Heart right ventricle (tissue), 16 donors: ENCODE measurements around the gene ESPL1. TPM values are rescaled to one million over a fixed set of nuclear protein-coding genes. Genes with fewer than 3 reads are reported as not detected.

ENCODE experiments used
- ATAC-seq, 8 donors: fragments of 200-7000 bp; cut with Tn5 transposase; one replicate each; pipeline ENCODE4 v1.9.1; 2020; ENCODE audit warnings: mild to moderate bottlenecking in 8 of 8, moderate library complexity in 8 of 8, moderate number of reproducible peaks in 1 of 8
- DNase-seq, 2 donors: peaks; one replicate each; pipeline ENCODE4 v3.0.0-alpha.2; 2020
- H3K27ac ChIP-seq, 10 donors: fragments of 200-600 bp; sonication (generic) in 2 of 10; one replicate each; pipeline versions ENCODE4 v1.5.0 to v1.8.0; 2020 to 2022; ENCODE audit warnings: mild to moderate bottlenecking in 3 of 10
- H3K27me3 ChIP-seq, 7 donors: fragments of 200-600 bp; one replicate each; pipeline ENCODE4 v1.8.0; 2021 to 2022; ENCODE audit warnings: mild to moderate bottlenecking in 2 of 7
- H3K36me3 ChIP-seq, 9 donors: fragments of 200-600 bp; sonication (generic) in 1 of 9; one replicate each; pipeline versions ENCODE4 v1.5.0 to v1.8.0; 2020 to 2022; ENCODE audit warnings: mild to moderate bottlenecking in 2 of 9
- H3K4me1 ChIP-seq, 9 donors: fragments of 200-600 bp; sonication (generic) in 1 of 9; one replicate each; pipeline versions ENCODE4 v1.5.0 to v1.8.0; 2020 to 2022; ENCODE audit warnings: mild to moderate bottlenecking in 4 of 9
- H3K4me3 ChIP-seq, 10 donors: fragments of 200-600 bp; sonication (generic) in 2 of 10; one replicate each; pipeline versions ENCODE4 v1.5.0 to v1.8.0; 2020 to 2022; ENCODE audit warnings: mild to moderate bottlenecking in 7 of 10, moderate library complexity in 2 of 10
- H3K9me3 ChIP-seq, 11 donors: fragments of 200-600 bp in 10 of 11; sonication (generic) in 2 of 11; one replicate each; pipeline versions ENCODE4 v1.5.0 to v1.8.0; 2013 to 2022; ENCODE audit warnings: mild to moderate bottlenecking in 2 of 11, control low read depth in 1 of 11, moderate library complexity in 1 of 11
- CTCF ChIP-seq, 9 donors: fragments of 200-600 bp; sonication (generic) in 2 of 9; IDR thresholded peaks; one replicate each; pipeline versions ENCODE4 v1.5.0 to v1.8.0; 2021 to 2022; ENCODE audit warnings: antibody characterized with exemption in 9 of 9, mild to moderate bottlenecking in 5 of 9, moderate library complexity in 1 of 9
- WGBS, 2 donors: extraction: QIAGEN DNeasy Blood & Tissue Kit; methylation state at CpG; one replicate each; pipeline ENCODE4 v1.1.7; 2013; ENCODE audit warnings: inconsistent platforms in 1 of 2; 5-methylcytosine and 5-hydroxymethylcytosine counted together
- intact Hi-C, 10 donors: fragments of 100-400 bp; cut with DNase I; formaldehyde crosslinking; loops; one replicate each; pipeline versions ENCODE4 v1.11.1 to v1.14.2; 2022
- polyA plus RNA-seq, 2 donors: library from polyadenylated mRNA; stranded (reverse); fragments of 200-250 nt; gene quantifications; one replicate each; pipeline ENCODE4 v1.2.3, GENCODE V29; 2013
- total RNA-seq, 10 donors: library from RNA; stranded (reverse); fragmentation: NEBNext Ultra II Directional in 3 of 10; extraction: Animal tissue kit (Norgen Biotek cat#: 25700) in 3 of 10; gene quantifications; one replicate each; pipeline versions ENCODE4 v1.2.1 to v1.2.4, GENCODE V29; 2021 to 2023
- donor health status: Arrhythmogenic right ventricular cardiomyopathy.
- donor health status: ischemic (EF 13 %, LVEDD 7.1; RV severe dilation, severe dysfunction).
- donor health status: healthy with polysubstance abuse.
- donor health status: DM: no; HTN: yes; CAD: no.
- donor health status: DM: no; HTN: no; CAD: no.
- donor health status: ischemic (EF 25% LVEDD 6.9; RV normal size, moderate dysfunction).
- donor health status: ischemic (EF 25% LVEDD 5.7; RV mildly dilated, moderate dysfunction).
- donor health status: healthy.
- donor health status: DM: yes; HTN: yes; CAD: no.
- donor health status: Ischemic cardiomyopathy.
- donor health status: ischemic (EF 35%, LVEDD 5.7; RV mildly dilated, moderate dysfunction).
- donor health status: nonischemic (EF 11% LVEDD 7.7; RV severe dilation, severe dysfunction).
- donor health status: DM: yes; HTN: yes; CAD: no.
- donor health status: PGD.
- donor health status: ischemic (EF 29% LVEDD 5.4; RV normal size, mild dysfunction).
- donor health status: nonischemic (EF 23%, LVEDD 6.1; RV moderate dilation, normal function).

Gene ESPL1
- total and polyA plus RNA-seq, 12 donors, result 0.04 to 3.1 (median 0.35) TPM

GRCh38 chr12:53286448-53286847 is 18.3 kb downstream of the ESPL1 start:
- intact Hi-C loops, result loop anchor here in 8 of 10 donors (2.0 to 5.0 kb wide), 7 partner anchors 34 to 214 kb away; a partner anchor contains a TSS
- H3K9me3 ChIP-seq, result no peaks in the 10 kb centered on the region
- H3K4me1 ChIP-seq, result peaks cover 0 to 7% (median 0%) of the 10 kb centered on the region in 9 donors
- no peak for TF ChIP-seq CTCF (IDR thresholded peaks at IDR 0.05)
- DNase-seq (no peak), ATAC-seq (peak in 2 of 8 donors; percentile 3 to 20)
- 77 to 84% methylated on average over 9 of the region's 9 CpGs for WGBS, 2 donors
- no peaks in the 10 kb centered on the region for H3K27me3 ChIP-seq
- H3K36me3 ChIP-seq, result peaks cover 0 to 47% (median 0%) of the 10 kb centered on the region in 9 donors
- no peak overlapping the region for H3K4me3 ChIP-seq
- H3K27ac ChIP-seq, result no peak overlapping the region

- intact Hi-C loops, result loop anchor here (1.0 to 5.0 kb wide), 9 partner anchors 35 to 215 kb away; a partner anchor contains a TSS
- H3K27ac ChIP-seq, result no peak overlapping the region
- ATAC-seq (peak; percentile 70 to 88 (median 86)), DNase-seq (peak; percentile 62 to 67)
- H3K4me1 ChIP-seq, result peaks cover 0 to 7% (median 0%) of the 10 kb centered on the region in 9 donors
- no peaks in the 10 kb centered on the region for H3K27me3 ChIP-seq
- no peak overlapping the region for H3K4me3 ChIP-seq
- peak; percentile 28 to 80 (median 76) for TF ChIP-seq CTCF (IDR thresholded peaks at IDR 0.05)
- peaks cover 0 to 46% (median 0%) of the 10 kb centered on the region in 9 donors for H3K36me3 ChIP-seq
- 80 to 82% methylated on average over 11 of the region's 11 CpGs for WGBS, 2 donors
- H3K9me3 ChIP-seq, result no peaks in the 10 kb centered on the region
Measured at GRCh38 chr12:53287741-53288216, 19.7 kb downstream of the ESPL1 start.

GRCh38 chr12:53288322-53288721 is 20.2 kb downstream of the ESPL1 start:
- H3K36me3 ChIP-seq, result peaks cover 0 to 41% (median 0%) of the 10 kb centered on the region in 9 donors
- H3K27ac ChIP-seq, result no peak overlapping the region
- intact Hi-C loops, result loop anchor here in 4 of 10 donors (1.0 to 5.0 kb wide), 4 partner anchors 36 to 131 kb away; a partner anchor contains a TSS
- H3K4me1 ChIP-seq, result peaks cover 0 to 7% (median 0%) of the 10 kb centered on the region in 9 donors
- H3K4me3 ChIP-seq, result no peak overlapping the region
- H3K27me3 ChIP-seq, result no peaks in the 10 kb centered on the region
- TF ChIP-seq CTCF (IDR thresholded peaks at IDR 0.05), result no peak
- DNase-seq (no peak), ATAC-seq (peak in 2 of 8 donors; percentile 3 to 9)
- 94 to 95% methylated on average over 6 of the region's 6 CpGs for WGBS, 2 donors
- H3K9me3 ChIP-seq, result no peaks in the 10 kb centered on the region

- no peak overlapping the region for H3K27ac ChIP-seq
- no peaks in the 10 kb centered on the region for H3K27me3 ChIP-seq
- intact Hi-C loops, result loop anchor here in 4 of 10 donors (5.0 to 10.0 kb wide), 4 partner anchors 38 to 215 kb away; partner anchors contain the start of gene SPRYD3 (in 1 of the 4)
- H3K4me3 ChIP-seq, result no peak overlapping the region
- ATAC-seq, result no peak
- peaks cover 0 to 28% (median 0%) of the 10 kb centered on the region in 9 donors for H3K36me3 ChIP-seq
- DNase-seq, result no peak
- no peak for TF ChIP-seq CTCF (IDR thresholded peaks at IDR 0.05)
- 76 to 88% methylated on average over 4 of the region's 4 CpGs for WGBS, 2 donors
- H3K9me3 ChIP-seq, result no peaks in the 10 kb centered on the region
- peaks cover 0 to 11% (median 5%) of the 10 kb centered on the region in 9 donors for H3K4me1 ChIP-seq
Measured at GRCh38 chr12:53289891-53290290, 21.8 kb downstream of the ESPL1 start.
